K562 (cell line): ENCODE results near the gene KCND3. TPM values are rescaled to one million over a fixed set of nuclear protein-coding genes. Genes with fewer than 3 reads are reported as not detected.

ENCODE experiments used
- ATAC-seq: fragments of 200-7000 bp; cut with Tn5 transposase; 3 replicates; pipeline ENCODE4 v1.9.1; 2020; ENCODE audit warnings: moderate library complexity
- BruUV-seq: library from RNA; stranded (reverse); fragments of 400-500 nt; replicated peaks from 2 replicates; lab custom pipeline; 2021; lab: Mats Ljungman, UMichigan
- CTCF ChIA-PET: fragments of 300-600 bp; formaldehyde crosslinking; extraction: SDS; loops from one replicate; lab custom pipeline; 2021; ENCODE audit warnings: low intra/inter-chr PET ratio; lab: Yijun Ruan, JAX
- POLR2A ChIA-PET: fragments of 300-600, 350-650 bp; sonication (Branson Sonifier 250); formaldehyde crosslinking; extraction: SDS; loops from one replicate; lab custom pipeline; 2021; ENCODE audit warnings: antibody characterized with exemption, inconsistent platforms; lab: Yijun Ruan, JAX
- DNase-seq, 4 experiments: peaks; one replicate each; pipeline versions ENCODE4 v3.0.0 to v3.0.0-alpha.2; 2011 to 2018; ENCODE audit warnings: low spot score in 3 of 4, mixed read lengths in 3 of 4; ENCODE audit errors: extremely low read depth in 1 of 4
- FAIRE-seq: peaks from 2 replicates; lab custom pipeline; 2011; peaks lifted over from hg19 to GRCh38; lab: Jason Lieb, UNC
- H2AFZ ChIP-seq: 2 replicates; pipeline ENCODE4 v1.6.0; 2011; ENCODE audit warnings: low read depth, low read length, control low read depth, inconsistent platforms
- H3K27ac ChIP-seq: fragments of 200-600 bp; 3 replicates; pipeline ENCODE4 v1.8.0; 2011; ENCODE audit warnings: low read depth, mild to moderate bottlenecking, control low read depth, inconsistent platforms, low read length, moderate library complexity, mixed read lengths; ENCODE audit errors: extremely low read depth
- H3K27me3 ChIP-seq, 2 experiments: fragments of 300-600 bp in 1 of 2; 2 replicates in 1 of 2; 3 replicates in 1 of 2; pipeline versions ENCODE4 v1.6.0 to v1.8.0; 2011; ENCODE audit warnings: inconsistent platforms in 2 of 2, low read length in 2 of 2, mild to moderate bottlenecking in 1 of 2, mixed read lengths in 1 of 2, moderate library complexity in 1 of 2; ENCODE audit not compliant: control insufficient read depth in 2 of 2, insufficient read depth in 2 of 2
- H3K36me3 ChIP-seq: fragments of 300-600 bp; 3 replicates; pipeline ENCODE4 v1.8.0; 2011; ENCODE audit warnings: mild to moderate bottlenecking, low read length, inconsistent platforms; ENCODE audit not compliant: control insufficient read depth, insufficient read depth
- H3K4me1 ChIP-seq, 2 experiments: fragments of 200-600 bp in 1 of 2; replicated peaks in 1 of 2; 2 replicates in 1 of 2; 3 replicates in 1 of 2; pipeline versions ENCODE4 v1.5.1 to v1.8.0; 2011; ENCODE audit warnings: inconsistent platforms in 2 of 2, low read length in 2 of 2, mild to moderate bottlenecking in 1 of 2, mixed read lengths in 1 of 2, moderate library complexity in 1 of 2; ENCODE audit not compliant: control insufficient read depth in 2 of 2, insufficient read depth in 2 of 2
- H3K4me2 ChIP-seq: 2 replicates; pipeline ENCODE4 v1.6.1; 2011; ENCODE audit warnings: low read length, control low read depth, inconsistent platforms, mixed read lengths; ENCODE audit not compliant: insufficient read depth
- H3K4me3 ChIP-seq: fragments of 200-600 bp; sonication (generic), shearing (Covaris generic); 2 replicates; pipeline ENCODE4 v1.5.1; 2016; ENCODE audit warnings: control low read depth, inconsistent platforms
- H3K79me2 ChIP-seq: fragments of 200-600 bp; 3 replicates; pipeline ENCODE4 v1.8.0; 2011; ENCODE audit warnings: low read length, inconsistent platforms; ENCODE audit not compliant: control insufficient read depth, insufficient read depth
- H3K9ac ChIP-seq, 2 experiments: 2 replicates each; pipeline versions ENCODE4 v1.6.0 to v1.6.1; 2011; ENCODE audit warnings: low read depth in 2 of 2, low read length in 2 of 2, control low read depth in 1 of 2, inconsistent platforms in 1 of 2, mild to moderate bottlenecking in 1 of 2, mixed read lengths in 1 of 2; ENCODE audit not compliant: insufficient read depth in 1 of 2
- H3K9me1 ChIP-seq: one replicate; pipeline ENCODE4 v1.6.0; 2011; ENCODE audit warnings: inconsistent platforms, mild to moderate bottlenecking, low read length, moderate library complexity; ENCODE audit not compliant: control insufficient read depth, insufficient read depth
- H3K9me3 ChIP-seq: replicated peaks from 2 replicates; pipeline ENCODE4 v1.5.1; 2011; ENCODE audit warnings: low read depth, low read length, inconsistent platforms; ENCODE audit not compliant: control insufficient read depth, insufficient read depth
- H4K20me1 ChIP-seq: replicated peaks from 2 replicates; pipeline ENCODE4 v1.6.1; 2011; ENCODE audit warnings: low read length, inconsistent platforms, mixed read lengths; ENCODE audit not compliant: control insufficient read depth, insufficient read depth
- BRCA1 ChIP-seq, 2 experiments: fragments of 450-650 bp in 1 of 2; sonication (generic) in 1 of 2; formaldehyde crosslinking in 1 of 2; IDR thresholded peaks; 2 replicates each; pipeline versions ENCODE4 v1.5.0 to v1.6.1; 2017 to 2020; ENCODE audit warnings: mild to moderate bottlenecking in 1 of 2, missing genetic modification reagents in 1 of 2
- BRD9 ChIP-seq: fragments of 450-650 bp; IDR thresholded peaks from 2 replicates; pipeline ENCODE4 v1.6.1; 2018; ENCODE audit warnings: low read depth; ENCODE audit not compliant: partially characterized antibody
- CREB1 ChIP-seq, 2 experiments: sonication (generic) in 1 of 2; formaldehyde crosslinking in 1 of 2; IDR thresholded peaks; 2 replicates each; pipeline versions ENCODE4 v1.6.1 to v1.8.0; 2012 to 2022; ENCODE audit warnings: inconsistent platforms in 1 of 2, mild to moderate bottlenecking in 1 of 2, missing genetic modification reagents in 1 of 2, moderate library complexity in 1 of 2
- NR3C1 ChIP-seq: sonication (generic); formaldehyde crosslinking; IDR thresholded peaks from 2 replicates; pipeline ENCODE4 v1.8.1; 2022; ENCODE audit warnings: missing genetic modification reagents
- SIX5 ChIP-seq, 2 experiments: IDR thresholded peaks; 2 replicates each; pipeline ENCODE4 v1.6.1; 2011; ENCODE audit warnings: low read length in 2 of 2, borderline replicate concordance in 1 of 2, low read depth in 1 of 2, mild to moderate bottlenecking in 1 of 2, moderate library complexity in 1 of 2; ENCODE audit not compliant: insufficient read depth in 1 of 2
- SP1 ChIP-seq: sonication (generic); formaldehyde crosslinking; IDR thresholded peaks from 2 replicates; pipeline ENCODE4 v1.8.1; 2022; ENCODE audit warnings: mild to moderate bottlenecking, missing genetic modification reagents
- WGBS: fragments of 100-300 bp; shearing (Covaris generic); methylation state at CpG from one replicate; pipeline ENCODE4 v1.1.6; 2016; ENCODE audit warnings: low coverage, mixed read lengths; ENCODE audit not compliant: insufficient coverage; ENCODE audit errors: missing lambda C conversion rate; 5-methylcytosine and 5-hydroxymethylcytosine counted together
- in situ Hi-C: fragments of 300-500 bp; cut with MboI; formaldehyde crosslinking; loops from 4 replicates; pipeline ENCODE4 v1.15.0; 2018; ENCODE audit warnings: inconsistent platforms, mixed read lengths
- intact Hi-C: fragments of 100-400 bp; cut with micrococcal nuclease; formaldehyde crosslinking; loops from 2 replicates; pipeline ENCODE4 v1.14.2; 2022
- polyA plus RNA-seq, 8 experiments: library from polyadenylated mRNA; depleted of rRNA in 4 of 8; stranded (reverse) in 5 of 8; unstranded in 3 of 8; fragments of >200 nt; fragmentation: Nextera tagmentation in 2 of 8; fragmentation: Illumina TruSeq in 1 of 8; extraction: Ambion mirVana in 2 of 8; extraction: Trizol in 1 of 8; gene quantifications; 2 replicates each; pipeline versions ENCODE4 v1.2.1 to v1.2.3, GENCODE V29; 2011 to 2014; ENCODE audit warnings: inconsistent platforms in 1 of 8, missing spikeins in 1 of 8
- total RNA-seq, 7 experiments: library from RNA; depleted of rRNA in 6 of 7; stranded (reverse); fragments of >200 nt in 6 of 7; fragmentation: Illumina TruSeq in 2 of 7; extraction: Trizol in 2 of 7; gene quantifications; 2 replicates each; pipeline versions ENCODE4 v1.2.1 to v1.2.3, GENCODE V29; 2011 to 2021; ENCODE audit warnings: low replicate concordance in 1 of 7
- TF ChIP-seq, protein P1 (sequence below): sonication (generic); formaldehyde crosslinking; IDR thresholded peaks from 2 replicates; pipeline ENCODE4 v1.8.1; 2023; ENCODE audit warnings: mild to moderate bottlenecking, missing genetic modification reagents
- TF ChIP-seq, protein P2 (sequence below): fragments of 450-650 bp; conservative IDR thresholded peaks from 2 replicates; pipeline ENCODE4 v1.6.1; 2016; ENCODE audit warnings: missing genetic modification characterization, low read depth, mild to moderate bottlenecking, control low read depth, missing compliant biosample characterization
- TF ChIP-seq, protein P3 (sequence below): fragments of 250-450 bp; sonication (Bioruptor Pico); IDR thresholded peaks from 2 replicates; pipeline ENCODE4 v1.8.0; 2021; ENCODE audit warnings: moderate library complexity, mild to moderate bottlenecking, inconsistent platforms

The KCND3 gene
- total and polyA plus RNA-seq, 9 of the 15 experiments (the other 6 are each of a cell fraction or from before 2014, with no cell fraction given) = not detected

- H3K27ac ChIP-seq = no peak overlapping the region
- H2AFZ ChIP-seq = no peak overlapping the region
- intact Hi-C loops (no loop called here), in situ Hi-C loops (no loop called here)
- H3K4me3 ChIP-seq = no peak overlapping the region
- no peaks in the 10 kb centered on the region for H3K79me2 ChIP-seq
- 7% methylated on average over 4 of the region's 4 CpGs for WGBS
- TF ChIP-seq CREB1 (IDR thresholded peaks at IDR 0.05) (no peak), CREB1 (CRISPR knock-in tag; IDR thresholded peaks at IDR 0.05) (no peak), NR3C1 (CRISPR knock-in tag) (no peak), SIX5 (IDR thresholded peaks at IDR 0.05; ENCODE audit: borderline replicate concordance in 1 of 2, insufficient read depth in 1 of 2, low read depth in 1 of 2, low read length in 2 of 2) (no peak), BRD9 (no peak), SP1 (no peak), BRCA1 (IDR thresholded peaks at IDR 0.05) (no peak), BRCA1 (CRISPR knock-in tag; IDR thresholded peaks at IDR 0.05) (no peak)
- TF ChIP-seq, protein P1, sequence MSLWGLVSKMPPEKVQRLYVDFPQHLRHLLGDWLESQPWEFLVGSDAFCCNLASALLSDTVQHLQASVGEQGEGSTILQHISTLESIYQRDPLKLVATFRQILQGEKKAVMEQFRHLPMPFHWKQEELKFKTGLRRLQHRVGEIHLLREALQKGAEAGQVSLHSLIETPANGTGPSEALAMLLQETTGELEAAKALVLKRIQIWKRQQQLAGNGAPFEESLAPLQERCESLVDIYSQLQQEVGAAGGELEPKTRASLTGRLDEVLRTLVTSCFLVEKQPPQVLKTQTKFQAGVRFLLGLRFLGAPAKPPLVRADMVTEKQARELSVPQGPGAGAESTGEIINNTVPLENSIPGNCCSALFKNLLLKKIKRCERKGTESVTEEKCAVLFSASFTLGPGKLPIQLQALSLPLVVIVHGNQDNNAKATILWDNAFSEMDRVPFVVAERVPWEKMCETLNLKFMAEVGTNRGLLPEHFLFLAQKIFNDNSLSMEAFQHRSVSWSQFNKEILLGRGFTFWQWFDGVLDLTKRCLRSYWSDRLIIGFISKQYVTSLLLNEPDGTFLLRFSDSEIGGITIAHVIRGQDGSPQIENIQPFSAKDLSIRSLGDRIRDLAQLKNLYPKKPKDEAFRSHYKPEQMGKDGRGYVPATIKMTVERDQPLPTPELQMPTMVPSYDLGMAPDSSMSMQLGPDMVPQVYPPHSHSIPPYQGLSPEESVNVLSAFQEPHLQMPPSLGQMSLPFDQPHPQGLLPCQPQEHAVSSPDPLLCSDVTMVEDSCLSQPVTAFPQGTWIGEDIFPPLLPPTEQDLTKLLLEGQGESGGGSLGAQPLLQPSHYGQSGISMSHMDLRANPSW (CRISPR knock-in tag) = no peak
- TF ChIP-seq, protein P2, sequence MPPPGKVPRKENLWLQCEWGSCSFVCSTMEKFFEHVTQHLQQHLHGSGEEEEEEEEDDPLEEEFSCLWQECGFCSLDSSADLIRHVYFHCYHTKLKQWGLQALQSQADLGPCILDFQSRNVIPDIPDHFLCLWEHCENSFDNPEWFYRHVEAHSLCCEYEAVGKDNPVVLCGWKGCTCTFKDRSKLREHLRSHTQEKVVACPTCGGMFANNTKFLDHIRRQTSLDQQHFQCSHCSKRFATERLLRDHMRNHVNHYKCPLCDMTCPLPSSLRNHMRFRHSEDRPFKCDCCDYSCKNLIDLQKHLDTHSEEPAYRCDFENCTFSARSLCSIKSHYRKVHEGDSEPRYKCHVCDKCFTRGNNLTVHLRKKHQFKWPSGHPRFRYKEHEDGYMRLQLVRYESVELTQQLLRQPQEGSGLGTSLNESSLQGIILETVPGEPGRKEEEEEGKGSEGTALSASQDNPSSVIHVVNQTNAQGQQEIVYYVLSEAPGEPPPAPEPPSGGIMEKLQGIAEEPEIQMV (tag) = no peak
- TF ChIP-seq, protein P3, sequence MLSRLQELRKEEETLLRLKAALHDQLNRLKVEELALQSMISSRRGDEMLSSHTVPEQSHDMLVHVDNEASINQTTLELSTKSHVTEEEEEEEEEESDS (CRISPR knock-in tag) = no peak
- POLR2A ChIA-PET = interaction anchor here (0.7 to 2.2 kb wide), 3 partner anchors 19 to 229 kb away, joined by 3 to 10 read pairs (median 3); partner anchors contain the start of gene DDX20
- ATAC-seq (no peak), DNase-seq (no peak), FAIRE-seq (no peak)
- BruUV-seq = TSS peak; percentile 43
- H3K9me1 ChIP-seq = peaks cover 2% of the 10 kb centered on the region
- H3K9me3 ChIP-seq = no peaks in the 10 kb centered on the region
- CTCF ChIA-PET = no interaction called here
- peaks cover 11 to 35% of the 10 kb centered on the region in 2 experiments for H3K4me1 ChIP-seq
- H3K36me3 ChIP-seq = no peaks in the 10 kb centered on the region
- H3K4me2 ChIP-seq = no peak overlapping the region
- H4K20me1 ChIP-seq = no peaks in the 10 kb centered on the region; the same call in none of the 2 replicates
- H3K27me3 ChIP-seq = peaks cover 34 to 78% of the 10 kb centered on the region in 2 experiments
- no peak overlapping the region for H3K9ac ChIP-seq
Measured at GRCh38 chr1:111736548-111737215, 252.8 kb downstream of the KCND3 start.
